ENCODE measurements around the gene IMMP2L.

The IMMP2L gene

GRCh38 chr7:111388016-111388415 lies 174.3 kb downstream of the IMMP2L start:
- no peak for DNase-seq

- DNase-seq, result no peak
Measured at GRCh38 chr7:111384065-111384891, 178.0 kb downstream of the IMMP2L start.

GRCh38 chr7:111383133-111383532 lies 179.2 kb downstream of the IMMP2L start:
- DNase-seq, result no peak

DNA sequence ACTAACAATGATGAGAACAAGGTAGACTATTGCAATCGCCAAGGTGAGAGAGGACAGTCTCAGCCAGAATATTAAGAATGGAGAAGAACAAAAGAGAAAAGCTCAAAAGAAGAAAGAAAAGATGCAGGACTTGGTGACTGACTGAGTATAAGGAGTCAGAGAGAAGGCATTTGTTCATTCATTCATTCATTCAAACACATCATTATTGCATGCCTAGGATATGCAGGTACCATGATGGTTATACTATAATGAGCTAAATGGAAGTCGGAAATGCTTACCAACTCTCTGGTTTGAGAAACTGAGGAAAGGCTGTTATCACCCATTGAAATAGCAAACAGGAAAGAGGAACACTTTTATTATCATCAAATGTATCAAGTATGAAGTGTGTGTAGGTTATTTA lies 180.7 kb downstream of the IMMP2L start:
- no peak for DNase-seq

- DNase-seq, result no peak
Measured at GRCh38 chr7:111380945-111381344, 181.3 kb downstream of the IMMP2L start.

DNA sequence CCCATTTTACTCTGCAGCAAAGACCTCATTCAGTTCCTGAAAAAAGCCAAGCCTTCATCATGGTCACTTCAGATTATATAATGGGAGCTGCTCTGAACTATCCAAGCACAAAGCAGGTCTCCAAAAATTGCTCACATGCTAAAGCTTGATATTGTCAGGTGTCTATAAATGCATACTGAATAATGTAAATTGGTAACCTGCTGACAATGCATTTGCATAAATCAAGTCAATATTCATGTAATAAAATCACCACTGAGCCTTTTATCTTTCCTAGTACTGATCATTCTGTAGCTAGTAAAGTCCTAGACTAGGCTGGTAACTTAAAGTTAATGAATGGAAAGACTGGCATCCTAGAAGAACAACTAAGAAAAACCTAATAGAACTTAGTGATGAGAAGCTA lies 188.3 kb downstream of the IMMP2L start:
- DNase-seq, result no peak

- DNase-seq, result no peak
Measured at GRCh38 chr7:111371437-111371836, 190.9 kb downstream of the IMMP2L start.

DNA sequence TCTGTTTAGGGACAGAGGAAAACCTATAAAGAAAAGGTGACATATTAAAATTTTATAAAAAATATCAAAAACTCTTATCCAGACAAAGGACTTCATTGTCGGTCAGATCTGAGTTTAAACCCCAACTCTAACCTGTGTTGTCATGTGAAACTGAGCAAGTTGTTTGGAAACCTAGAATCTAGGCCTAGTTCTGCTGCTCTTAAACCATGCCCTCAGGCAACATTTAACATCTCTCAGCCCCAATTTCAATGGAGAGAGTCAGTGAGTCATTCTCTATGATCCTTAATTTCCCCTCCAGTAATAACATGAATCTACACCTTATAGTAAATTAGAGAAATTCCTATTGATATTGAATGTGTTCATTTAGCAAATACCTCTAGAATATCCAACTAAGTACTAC lies 192.3 kb downstream of the IMMP2L start:
- no peak for DNase-seq

- DNase-seq, result no peak
Measured at GRCh38 chr7:111368381-111369065, 193.8 kb downstream of the IMMP2L start.

- no peak for DNase-seq
Measured at GRCh38 chr7:111364413-111364812, 197.9 kb downstream of the IMMP2L start.

- no peak for DNase-seq
Measured at GRCh38 chr7:111363099-111363498, 199.2 kb downstream of the IMMP2L start.

DNA sequence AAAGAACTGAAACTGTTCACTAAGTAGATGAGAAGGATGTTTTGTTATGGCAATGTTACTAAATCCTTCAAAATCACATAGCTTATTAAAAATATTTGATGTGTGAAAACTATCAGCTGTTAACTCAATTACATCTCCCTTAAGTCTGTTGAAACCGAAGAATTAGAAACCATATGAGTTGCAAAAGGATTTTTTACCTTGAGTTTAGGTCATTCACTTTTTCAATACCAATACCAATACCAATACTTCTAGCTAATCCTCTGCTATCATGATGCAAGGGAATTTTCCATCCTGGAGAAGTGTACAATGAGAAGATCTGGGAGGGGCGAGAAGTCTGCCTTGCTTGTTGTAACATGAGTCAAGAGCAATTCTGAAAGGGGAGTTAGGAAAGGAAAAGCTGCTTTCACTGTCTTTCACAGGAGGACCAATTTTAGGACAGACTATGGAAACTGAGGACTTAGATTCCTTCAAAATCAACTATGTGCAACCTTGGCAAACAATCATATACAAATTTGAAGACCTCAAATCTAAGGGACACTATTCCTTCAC lies 199.7 kb downstream of the IMMP2L start:
- DNase-seq, result no peak

DNA sequence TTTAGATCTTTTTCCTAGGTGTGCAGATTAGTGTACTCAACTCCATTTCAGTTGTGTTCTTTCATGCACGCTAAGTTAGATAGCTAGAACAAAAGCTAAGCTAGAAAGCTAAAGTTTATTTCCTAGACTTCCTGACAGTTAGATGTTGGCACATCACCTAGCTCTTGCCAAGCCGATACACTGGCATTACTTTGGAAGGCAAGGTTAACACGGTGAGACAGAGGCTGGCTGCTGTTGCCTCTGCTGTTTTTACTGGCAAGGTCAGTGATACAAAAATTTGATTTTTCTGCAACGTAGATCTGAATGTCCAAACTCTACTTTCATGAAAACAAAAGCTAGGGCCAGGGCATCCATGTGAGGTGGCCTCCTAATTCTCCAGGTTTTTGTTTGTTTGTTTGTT lies 203.4 kb downstream of the IMMP2L start:
- no peak for DNase-seq

DNA sequence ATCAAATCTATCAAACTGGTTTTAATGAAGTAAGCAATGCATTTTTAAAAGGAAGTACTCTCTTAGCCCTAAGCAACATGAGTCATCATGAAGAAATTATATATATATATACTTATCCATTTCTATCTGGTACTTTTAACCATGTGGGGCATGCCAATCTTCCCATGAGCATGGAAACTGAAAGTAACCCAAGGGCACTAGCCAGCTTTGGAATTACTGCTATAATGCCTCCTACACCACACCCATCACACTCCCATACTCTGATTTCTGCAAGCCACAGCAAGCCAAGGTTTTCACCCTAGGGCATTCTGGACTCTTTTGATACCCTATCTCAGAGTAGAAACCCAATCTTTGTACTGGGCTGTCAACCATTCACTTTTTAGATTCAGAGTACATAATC lies 204.6 kb downstream of the IMMP2L start:
- DNase-seq, result no peak

GRCh38 chr7:111356941-111357340 lies 205.4 kb downstream of the IMMP2L start:
- no peak for DNase-seq

DNA sequence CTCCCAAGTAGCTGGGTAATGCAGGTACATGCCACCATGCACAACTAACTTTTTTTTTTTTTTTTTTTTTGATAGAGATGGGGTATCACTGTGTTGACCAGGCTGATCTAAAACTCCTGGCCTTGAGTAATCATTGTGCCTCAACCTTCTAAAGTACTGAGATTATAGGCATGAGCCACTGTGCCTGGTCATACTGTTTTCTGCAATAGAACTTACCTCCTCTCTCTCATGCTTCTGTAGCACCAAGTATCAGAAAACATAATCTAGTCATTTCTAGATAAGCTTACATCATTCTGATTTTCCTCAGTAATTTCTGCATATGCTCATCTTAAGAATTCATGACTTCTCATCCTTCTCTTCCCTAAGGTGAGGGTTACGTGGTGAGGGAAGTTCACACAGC lies 210.0 kb downstream of the IMMP2L start:
- DNase-seq, result no peak

DNA sequence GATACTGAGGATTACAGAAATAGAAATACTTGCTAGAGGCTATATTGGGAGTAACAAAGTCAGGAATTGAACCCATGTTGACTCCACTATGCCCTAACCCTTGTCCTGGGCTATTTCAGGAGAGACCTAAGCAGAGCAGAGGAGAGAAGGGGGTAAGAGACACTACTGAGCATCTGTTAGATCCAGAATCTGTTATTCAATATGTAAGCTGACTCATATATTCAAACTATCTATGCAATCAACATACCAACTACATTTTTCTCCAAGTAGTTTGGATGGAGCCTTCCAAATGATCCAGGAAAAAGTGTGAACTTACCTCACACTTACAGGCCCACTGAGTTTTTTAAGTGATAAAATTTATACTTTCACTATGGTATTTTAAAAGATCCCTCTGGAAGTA lies 216.1 kb downstream of the IMMP2L start:
- DNase-seq, result no peak

DNA sequence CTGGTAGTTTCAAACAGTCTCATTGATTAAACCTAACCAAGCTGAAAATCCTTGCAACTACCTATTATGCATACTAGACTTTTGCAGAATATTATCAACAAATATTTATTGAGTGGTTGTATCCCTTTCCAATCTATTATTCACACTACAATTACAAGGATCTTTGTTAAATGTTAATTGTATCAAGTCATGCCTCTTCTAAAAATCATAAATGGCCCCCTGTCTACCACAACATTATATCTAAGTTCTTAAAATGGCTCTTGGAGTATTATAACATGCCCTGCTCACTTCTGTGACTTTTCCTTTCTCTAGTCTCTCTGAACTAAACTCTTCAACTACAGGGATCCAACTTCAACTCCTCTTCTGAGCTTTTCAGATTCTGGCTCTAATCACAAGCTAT lies 219.3 kb downstream of the IMMP2L start:
- no peak for DNase-seq

GRCh38 chr7:111339006-111339405 lies 223.3 kb downstream of the IMMP2L start:
- DNase-seq, result no peak

GRCh38 chr7:111333010-111333409 lies 229.3 kb downstream of the IMMP2L start:
- no peak for DNase-seq

DNA sequence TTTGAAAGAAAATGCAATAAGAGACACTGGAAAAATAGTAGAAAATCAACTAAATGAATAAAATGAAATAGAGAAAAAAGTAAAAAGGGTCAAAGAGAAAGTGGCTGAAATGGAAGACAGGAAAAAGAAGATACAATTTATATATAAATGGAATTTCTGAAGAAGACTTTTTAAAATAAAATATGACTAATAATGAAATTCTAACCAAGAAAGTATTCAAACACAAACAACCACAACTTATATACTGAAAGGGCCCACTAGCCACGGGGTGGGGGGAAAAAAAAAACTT lies 232.1 kb downstream of the IMMP2L start:
- DNase-seq, result no peak

- no peak for DNase-seq
Measured at GRCh38 chr7:111329367-111330234, 232.7 kb downstream of the IMMP2L start.

- no peak for DNase-seq
Measured at GRCh38 chr7:111328487-111328886, 233.8 kb downstream of the IMMP2L start.

- no peak for DNase-seq
Measured at GRCh38 chr7:111324776-111325175, 237.5 kb downstream of the IMMP2L start.

All from stimulated activated naive CD4-positive, alpha-beta T cell treated with Interleukin-2 at 50 U/mL for 16 hours (primary cell).